ENCODE results near the gene EEA1.
A peak's percentile ranks its signal among the peaks of the same experiment; 100 is the strongest.

EEA1 gene

DNA sequence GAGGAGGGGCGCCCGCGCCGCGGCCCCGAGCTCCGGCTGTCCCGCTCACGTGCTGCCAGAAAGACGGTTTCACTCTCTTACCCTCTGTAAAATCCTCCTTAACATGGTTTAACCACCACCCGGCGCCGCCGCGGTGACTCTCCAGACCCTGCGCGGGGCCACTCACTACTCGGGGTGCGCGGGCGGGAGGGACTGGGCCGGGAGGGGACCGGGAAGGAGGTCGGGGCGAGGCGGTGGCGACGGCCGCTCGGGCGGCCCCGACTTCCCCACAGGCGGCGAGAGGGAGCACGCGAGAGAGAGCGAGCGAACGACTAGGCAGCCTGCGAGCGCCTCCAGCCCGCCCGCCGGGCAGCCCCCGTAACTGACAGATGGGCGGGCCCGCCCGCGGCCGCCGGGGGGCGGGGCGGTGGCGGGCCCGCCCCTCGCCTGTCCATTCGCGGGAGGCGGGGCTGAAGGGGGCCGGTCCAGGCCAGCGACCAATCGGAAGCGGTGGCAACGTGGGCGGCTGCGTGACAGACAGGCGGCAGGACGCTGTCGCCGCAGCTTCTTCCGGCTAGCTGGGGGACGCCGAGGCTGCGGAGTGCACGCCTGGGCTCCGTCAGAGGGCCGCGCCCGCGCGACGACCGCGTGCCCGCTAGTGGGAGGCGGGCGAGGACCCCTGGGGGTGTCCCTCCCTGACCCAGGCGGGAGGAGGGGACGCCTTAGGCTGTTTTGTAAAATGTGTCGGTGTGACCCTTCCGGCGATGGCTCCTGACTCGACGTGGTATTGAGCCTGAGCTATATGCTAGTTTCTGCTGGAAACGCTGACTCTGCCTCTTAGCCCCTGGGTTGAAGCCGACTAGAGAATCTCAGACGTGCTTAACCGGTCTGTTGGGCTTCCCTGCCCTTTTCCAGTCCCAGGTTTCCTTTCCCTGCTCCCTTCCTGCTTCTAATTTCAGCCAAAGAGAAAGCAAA, at the start of gene EEA1:
EEA1 (minus strand) TSS at position 334 of the 954 bp plus-strand sequence; CDS start at position 105, 229 bp downstream.
- peak; percentile 15 for TF ChIP-seq CTCF (IDR thresholded peaks at IDR 0.05; ENCODE audit: insufficient read depth, low read depth, low read length, missing control alignments)
- DNase-seq (ENCODE audit: low read depth): peak; percentile 99
- peak within 1 kb of the TSS; percentile 96 for H3K4me3 ChIP-seq (ENCODE audit: low read depth, low read length)

- no peak overlapping the region for H3K4me3 ChIP-seq (ENCODE audit: low read depth, low read length)
- TF ChIP-seq CTCF (IDR thresholded peaks at IDR 0.05; ENCODE audit: insufficient read depth, low read depth, low read length, missing control alignments): no peak
- DNase-seq (ENCODE audit: low read depth): no peak
Measured at GRCh38 chr12:92978607-92979006, 49.5 kb upstream of the EEA1 start.

DNA sequence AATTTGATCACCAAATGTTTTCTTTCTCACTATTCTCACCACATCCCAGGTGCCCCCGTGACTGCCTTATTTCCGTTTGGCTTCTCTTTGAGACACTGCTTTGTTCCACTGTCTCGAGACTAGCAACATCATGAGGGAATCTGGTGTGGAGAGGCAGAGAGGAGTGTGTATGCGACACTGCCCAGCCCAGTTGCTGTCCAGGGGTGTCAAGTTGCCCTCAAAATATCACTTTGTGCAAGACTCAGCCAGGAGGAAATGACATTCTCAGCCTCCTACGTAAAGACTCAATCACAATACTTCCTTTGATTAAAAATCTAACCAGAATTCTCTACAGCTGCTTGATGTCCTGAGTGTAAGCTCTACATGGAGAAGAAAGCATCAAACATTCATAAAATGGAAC, 48.2 kb upstream of the EEA1 start:
- H3K4me3 ChIP-seq (ENCODE audit: low read depth, low read length): no peak overlapping the region; the same call in 1 of the 2 replicates
- DNase-seq (ENCODE audit: low read depth): no peak
- no peak for TF ChIP-seq CTCF (IDR thresholded peaks at IDR 0.05; ENCODE audit: insufficient read depth, low read depth, low read length, missing control alignments)

- no peak overlapping the region for H3K4me3 ChIP-seq (ENCODE audit: low read depth, low read length)
- TF ChIP-seq CTCF (IDR thresholded peaks at IDR 0.05; ENCODE audit: insufficient read depth, low read depth, low read length, missing control alignments): no peak
- no peak for DNase-seq (ENCODE audit: low read depth)
Measured at GRCh38 chr12:92974759-92975158, 45.7 kb upstream of the EEA1 start.

- DNase-seq (ENCODE audit: low read depth): peak; percentile 95
Measured at GRCh38 chr12:92973614-92974013, 44.5 kb upstream of the EEA1 start.

DNA sequence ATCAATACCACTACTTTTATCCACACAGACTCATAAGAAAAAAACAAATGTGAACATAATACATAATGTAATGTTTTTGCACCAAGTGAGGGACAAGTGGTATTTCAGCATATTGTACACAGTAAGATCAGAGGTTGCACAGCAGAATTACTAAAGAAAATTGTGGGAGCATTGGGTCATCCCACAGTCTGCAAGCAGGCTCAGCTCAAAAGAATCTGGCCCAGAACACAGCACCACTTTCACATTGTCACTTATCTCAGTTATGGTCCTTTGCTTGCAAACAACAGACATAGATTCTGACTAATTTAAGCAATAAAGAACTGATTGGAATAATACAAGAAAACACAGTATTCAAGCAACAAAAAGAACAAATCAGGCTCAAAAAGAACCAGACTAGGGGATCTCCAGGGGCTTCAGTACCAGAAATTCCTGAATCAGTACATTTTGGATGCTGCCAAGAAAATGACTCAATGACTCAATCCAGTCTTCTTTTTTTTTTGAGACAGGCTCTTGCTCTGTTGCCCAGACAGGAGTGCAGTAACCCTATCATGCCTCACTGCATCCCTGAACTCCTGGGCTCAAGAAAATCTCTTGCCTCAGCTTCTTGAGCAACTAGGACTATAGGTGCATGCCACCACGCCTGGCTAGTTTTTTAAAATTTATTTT, 42.9 kb upstream of the EEA1 start:
- no peak for TF ChIP-seq CTCF (IDR thresholded peaks at IDR 0.05; ENCODE audit: insufficient read depth, low read depth, low read length, missing control alignments)
- H3K4me3 ChIP-seq (ENCODE audit: low read depth, low read length): no peak overlapping the region
- DNase-seq (ENCODE audit: low read depth): peak; percentile 65

More at GRCh38 chr12:92973614-92974013, 44.5 kb upstream of the EEA1 start:
- TF ChIP-seq CTCF (IDR thresholded peaks at IDR 0.05; ENCODE audit: insufficient read depth, low read depth, low read length, missing control alignments): no peak
- H3K4me3 ChIP-seq (ENCODE audit: low read depth, low read length): no peak overlapping the region

All from GM12865 (cell line).